OCI-LY1 (cell line): ENCODE results near the gene DMRT1.

Experiments
- EZH2 ChIP-seq: fragments of 200-600 bp; sonication (generic), shearing (Covaris generic); IDR thresholded peaks from 2 replicates; pipeline ENCODE4 v1.8.0; 2017; ENCODE audit warnings: borderline replicate concordance, mixed run types, mild to moderate bottlenecking, antibody characterized with exemption, low read length, moderate library complexity, mixed read lengths
- TF ChIP-seq, protein P1 (sequence below): fragments of 200-600 bp; sonication (generic), shearing (Covaris generic); IDR thresholded peaks from 2 replicates; pipeline ENCODE4 v1.5.1; 2017; ENCODE audit warnings: mild to moderate bottlenecking, antibody characterized with exemption, low read length, moderate library complexity, mixed read lengths

- TF ChIP-seq, protein P1, sequence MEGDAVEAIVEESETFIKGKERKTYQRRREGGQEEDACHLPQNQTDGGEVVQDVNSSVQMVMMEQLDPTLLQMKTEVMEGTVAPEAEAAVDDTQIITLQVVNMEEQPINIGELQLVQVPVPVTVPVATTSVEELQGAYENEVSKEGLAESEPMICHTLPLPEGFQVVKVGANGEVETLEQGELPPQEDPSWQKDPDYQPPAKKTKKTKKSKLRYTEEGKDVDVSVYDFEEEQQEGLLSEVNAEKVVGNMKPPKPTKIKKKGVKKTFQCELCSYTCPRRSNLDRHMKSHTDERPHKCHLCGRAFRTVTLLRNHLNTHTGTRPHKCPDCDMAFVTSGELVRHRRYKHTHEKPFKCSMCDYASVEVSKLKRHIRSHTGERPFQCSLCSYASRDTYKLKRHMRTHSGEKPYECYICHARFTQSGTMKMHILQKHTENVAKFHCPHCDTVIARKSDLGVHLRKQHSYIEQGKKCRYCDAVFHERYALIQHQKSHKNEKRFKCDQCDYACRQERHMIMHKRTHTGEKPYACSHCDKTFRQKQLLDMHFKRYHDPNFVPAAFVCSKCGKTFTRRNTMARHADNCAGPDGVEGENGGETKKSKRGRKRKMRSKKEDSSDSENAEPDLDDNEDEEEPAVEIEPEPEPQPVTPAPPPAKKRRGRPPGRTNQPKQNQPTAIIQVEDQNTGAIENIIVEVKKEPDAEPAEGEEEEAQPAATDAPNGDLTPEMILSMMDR, result no peak
- no peak for TF ChIP-seq EZH2
Measured at GRCh38 chr9:893115-893514, 51.6 kb downstream of the DMRT1 start.
